ENCODE measurements around the gene ITCH. TPM values are rescaled to one million over a fixed set of nuclear protein-coding genes. Genes with fewer than 3 reads are reported as not detected.

ITCH gene
- total RNA-seq, 1 experiment from 2014 or later = 78.8 TPM

DNA sequence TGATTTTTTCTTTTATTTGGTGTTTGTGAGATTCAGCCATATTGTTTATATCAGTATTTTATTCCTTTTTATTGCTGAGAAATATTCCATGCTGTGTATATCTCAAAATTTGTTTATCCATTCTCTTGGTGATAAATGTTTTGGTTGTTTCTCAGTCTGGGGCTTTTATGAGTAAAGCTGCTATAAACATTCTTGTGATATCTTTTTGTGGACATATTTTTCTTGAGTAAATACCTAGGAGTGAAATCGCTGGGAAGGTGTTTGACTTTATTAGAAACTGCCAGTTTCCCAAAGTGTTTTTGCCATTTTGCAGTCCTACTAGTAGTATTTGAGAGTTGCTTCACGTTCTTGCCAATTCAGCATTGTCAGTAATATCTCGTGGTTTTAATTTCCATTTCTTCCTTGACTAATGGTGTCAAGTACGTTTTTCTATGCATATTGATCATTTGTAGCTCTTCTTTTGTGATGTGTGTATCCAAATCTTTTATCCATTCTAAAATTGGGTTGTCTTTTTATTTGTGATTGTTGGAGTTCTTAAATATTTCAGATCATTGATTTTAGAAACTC lies 122.1 kb downstream of the ITCH start (continued):
- no peak for TF ChIP-seq CTCF (IDR thresholded peaks at IDR 0.05 in 2 of 3, conservative IDR thresholded peaks at IDR 0.05 in 1 of 3; ENCODE audit: borderline replicate concordance in 1 of 3, insufficient read depth in 1 of 3, low read depth in 2 of 3, low read length in 2 of 3)

DNA sequence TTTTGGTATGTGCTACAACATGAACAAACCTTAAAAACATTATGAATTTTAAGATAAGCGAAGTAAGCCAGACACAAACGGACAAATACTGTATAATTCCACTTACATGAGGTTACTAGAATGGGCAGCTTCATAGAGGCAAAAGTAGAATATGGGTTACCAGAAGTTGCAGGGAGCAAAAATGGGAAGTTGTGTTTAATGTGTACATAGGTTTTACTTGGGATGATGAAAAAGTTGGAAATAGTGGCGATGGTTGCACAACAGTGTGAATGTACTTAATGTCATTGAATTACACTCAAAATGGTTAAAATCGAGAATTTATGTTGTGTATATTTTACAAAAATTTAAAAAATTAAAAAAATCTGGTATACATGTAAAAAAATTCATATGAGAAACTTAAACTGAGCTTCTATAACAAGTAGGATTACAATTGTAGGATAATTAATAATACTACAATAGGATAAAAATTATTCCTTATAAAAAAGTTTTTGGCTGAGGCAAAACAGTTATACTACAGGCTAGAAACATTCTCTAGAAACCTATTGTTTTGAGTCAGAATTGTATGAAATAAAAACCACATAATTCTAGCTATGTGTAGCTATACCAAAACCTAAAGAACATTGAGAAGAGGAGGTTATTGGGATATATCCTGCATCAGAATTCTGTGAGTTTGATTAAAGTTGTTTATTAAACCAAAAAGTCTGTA lies 128.3 kb downstream of the ITCH start:
- Histone ChIP-seq H2AFZ (ENCODE audit: low read depth, low read length, poor library complexity, severe bottlenecking) (no peak overlapping the region), H3K27ac (ENCODE audit: low read depth, low read length) (no peak overlapping the region), H3K27me3 (ENCODE audit: insufficient read depth, low read length) (no peaks in the 10 kb centered on the region), H3K4me3 (replicated peaks in 1 of 2; ENCODE audit: low read depth in 1 of 2, low read length in 2 of 2) (no peak overlapping the region), H3K9ac (ENCODE audit: low read length) (no peak overlapping the region), H3K4me2 (ENCODE audit: low read length) (no peak overlapping the region), H3K4me1 (ENCODE audit: control insufficient read depth in 1 of 2, insufficient read depth in 2 of 2, low read length in 2 of 2) (no peaks in the 10 kb centered on the region), H3K9me3 (ENCODE audit: control insufficient read depth in 1 of 2, insufficient read depth in 1 of 2, low read depth in 1 of 2, low read length in 2 of 2) (no peaks in the 10 kb centered on the region), H3K9me2 (ENCODE audit: insufficient read depth) (no peaks in the 10 kb centered on the region), H3K79me2 (ENCODE audit: insufficient read depth, low read length) (peaks cover 6% of the 10 kb centered on the region; the same call in 1 of the 2 replicates), H3K36me3 (ENCODE audit: control insufficient read depth in 1 of 2, insufficient read depth in 2 of 2, low read length in 2 of 2) (peaks cover 25 to 41% of the 10 kb centered on the region in 2 experiments), H4K20me1 (ENCODE audit: insufficient read depth) (no peaks in the 10 kb centered on the region)
- TF ChIP-seq ZFX (IDR thresholded peaks at IDR 0.05) (no peak), YY1 (IDR thresholded peaks at IDR 0.05; ENCODE audit: extremely low read depth, insufficient replicate concordance, low read depth, low read length) (no peak), EZH2phosphoT487 (IDR thresholded peaks at IDR 0.05; ENCODE audit: borderline replicate concordance) (no peak)
- ChIA-PET RAD21 (ENCODE audit: low non-redundant PET in 1 of 2, low total read pairs in 2 of 2, uncharacterized antibody in 2 of 2, unreplicated experiment in 2 of 2) (interaction anchor here in 1 of 2 experiments (0.7 kb wide), 1 partner anchor 18 kb away, joined by 3 read pairs; no protein-coding TSS in a partner anchor), POLR2A (no interaction called here), CTCF (no interaction called here)
- no TSS peak for BruUV-seq (replicated peaks)
- intact Hi-C loops (cut with micrococcal nuclease) = no loop called here
- DNase-seq (ENCODE audit: low read depth, low spot score) (no peak), ATAC-seq (no peak)
